GM12873 (cell line): ENCODE measurements around the gene ZNF654.

Experiments used
- TF ChIP-seq, protein P1 (sequence below): IDR thresholded peaks from 2 replicates; pipeline ENCODE4 v1.5.1; 2012; ENCODE audit warnings: low read depth, mild to moderate bottlenecking, moderate library complexity, low read length, control low read depth; ENCODE audit not compliant: insufficient read depth; ENCODE audit errors: missing control alignments

The ZNF654 gene

DNA sequence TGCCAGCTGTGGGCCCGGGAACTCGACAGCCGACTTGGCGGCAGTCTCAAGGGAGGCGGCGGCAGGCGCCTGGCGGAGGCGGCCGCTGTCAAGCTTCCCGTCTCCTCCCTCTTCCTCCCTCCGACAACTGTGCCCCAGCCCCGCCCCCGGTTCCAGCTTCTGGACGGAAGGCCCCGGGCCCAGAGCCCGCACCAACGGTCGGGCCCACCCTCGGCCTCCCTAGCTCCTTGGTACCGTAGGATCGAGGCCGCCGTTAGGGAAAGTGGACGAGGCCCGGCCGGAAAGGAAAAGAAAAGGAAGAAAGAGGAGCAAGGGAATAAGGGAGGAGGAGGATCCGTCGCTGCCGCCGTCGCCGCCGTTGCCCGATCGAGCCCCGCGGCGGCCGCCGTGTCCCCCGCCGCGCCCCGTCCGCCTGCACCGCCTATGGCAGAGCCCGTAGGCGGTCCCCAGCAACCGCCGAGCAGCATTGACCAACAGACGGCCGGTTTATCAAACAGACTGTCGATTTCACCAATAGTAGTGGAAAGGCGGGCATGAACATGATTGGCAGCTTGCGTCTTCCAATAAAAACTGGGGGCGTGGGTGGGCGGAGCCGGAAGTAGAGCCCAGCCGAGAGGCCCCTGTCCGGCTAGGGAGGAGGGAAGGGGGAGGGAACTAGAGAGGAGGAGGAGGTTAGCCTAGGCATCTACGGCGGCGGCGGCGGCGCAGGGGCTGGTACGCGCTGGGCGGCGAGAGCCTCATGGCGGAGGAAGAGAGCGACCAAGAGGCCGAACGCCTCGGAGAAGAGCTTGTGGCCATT lies at the start of gene ZNF654, which contains the start of gene CGGBP1:
ZNF654 (plus strand) TSS at position 675 of the 799 bp plus-strand sequence; CDS start at position 740, 65 bp downstream.
CGGBP1 (minus strand) TSS at position 425 of the 799 bp plus-strand sequence. CDS start 3,029 bp downstream, outside the sequence.
- TF ChIP-seq, protein P1, sequence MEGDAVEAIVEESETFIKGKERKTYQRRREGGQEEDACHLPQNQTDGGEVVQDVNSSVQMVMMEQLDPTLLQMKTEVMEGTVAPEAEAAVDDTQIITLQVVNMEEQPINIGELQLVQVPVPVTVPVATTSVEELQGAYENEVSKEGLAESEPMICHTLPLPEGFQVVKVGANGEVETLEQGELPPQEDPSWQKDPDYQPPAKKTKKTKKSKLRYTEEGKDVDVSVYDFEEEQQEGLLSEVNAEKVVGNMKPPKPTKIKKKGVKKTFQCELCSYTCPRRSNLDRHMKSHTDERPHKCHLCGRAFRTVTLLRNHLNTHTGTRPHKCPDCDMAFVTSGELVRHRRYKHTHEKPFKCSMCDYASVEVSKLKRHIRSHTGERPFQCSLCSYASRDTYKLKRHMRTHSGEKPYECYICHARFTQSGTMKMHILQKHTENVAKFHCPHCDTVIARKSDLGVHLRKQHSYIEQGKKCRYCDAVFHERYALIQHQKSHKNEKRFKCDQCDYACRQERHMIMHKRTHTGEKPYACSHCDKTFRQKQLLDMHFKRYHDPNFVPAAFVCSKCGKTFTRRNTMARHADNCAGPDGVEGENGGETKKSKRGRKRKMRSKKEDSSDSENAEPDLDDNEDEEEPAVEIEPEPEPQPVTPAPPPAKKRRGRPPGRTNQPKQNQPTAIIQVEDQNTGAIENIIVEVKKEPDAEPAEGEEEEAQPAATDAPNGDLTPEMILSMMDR = no peak

DNA sequence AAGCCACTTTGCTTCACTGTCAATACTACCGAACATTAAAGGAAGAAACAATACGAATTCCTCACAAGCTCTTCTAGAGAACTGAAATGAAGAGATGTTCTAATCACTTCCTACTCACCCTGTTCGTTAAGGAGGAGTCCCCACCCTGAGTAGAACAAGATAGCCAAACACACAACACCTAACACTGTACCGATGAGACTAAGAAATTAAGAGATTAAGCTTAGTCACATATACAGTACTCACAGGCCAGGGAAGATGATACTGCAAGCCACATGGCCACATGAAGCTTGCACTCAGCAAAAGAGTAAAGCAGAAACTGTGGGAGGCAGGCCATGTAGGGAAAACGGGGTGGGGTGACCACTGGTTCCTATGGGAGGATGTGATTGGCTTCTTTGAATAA lies 48.2 kb upstream of the ZNF654 start:
- TF ChIP-seq, protein P1 = no peak

DNA sequence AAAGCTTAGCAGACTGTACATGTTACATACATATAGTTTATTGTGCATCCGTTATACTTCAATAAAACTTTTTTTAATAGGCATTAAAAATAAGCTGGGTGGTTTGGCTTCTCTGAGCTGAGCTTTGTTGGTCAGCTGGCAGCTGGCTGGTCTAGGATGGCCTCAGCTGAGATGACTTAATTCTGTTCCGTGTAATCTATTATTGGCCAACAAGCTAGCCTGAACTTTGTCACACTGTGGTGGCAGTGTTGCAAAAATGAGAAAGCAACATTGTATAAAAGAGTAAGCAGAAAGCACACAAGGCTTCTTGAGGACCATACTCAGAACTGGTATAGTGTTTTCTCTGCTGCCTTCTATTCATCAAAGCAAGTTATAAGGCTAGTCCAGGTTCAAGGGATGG lies 45.5 kb upstream of the ZNF654 start:
- TF ChIP-seq, protein P1 = no peak

DNA sequence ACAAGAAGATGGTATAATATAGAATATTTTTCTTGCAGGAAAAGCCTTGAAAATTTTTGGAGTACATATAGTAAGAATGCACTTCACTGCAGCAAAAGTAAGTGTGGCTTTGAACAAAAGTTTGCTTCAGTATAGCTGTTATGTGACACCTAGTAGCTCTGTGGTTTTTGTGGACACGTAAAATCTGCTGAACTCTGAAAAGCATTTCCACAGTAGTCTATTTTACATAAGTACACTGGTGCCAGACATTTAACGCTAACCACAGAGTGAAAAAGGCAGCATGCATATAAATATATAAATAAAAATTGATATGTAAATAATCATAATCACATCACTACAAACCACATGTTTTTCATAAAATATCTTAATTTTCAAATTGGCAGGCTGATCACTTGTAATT lies 40.0 kb upstream of the ZNF654 start:
- TF ChIP-seq, protein P1 = no peak

DNA sequence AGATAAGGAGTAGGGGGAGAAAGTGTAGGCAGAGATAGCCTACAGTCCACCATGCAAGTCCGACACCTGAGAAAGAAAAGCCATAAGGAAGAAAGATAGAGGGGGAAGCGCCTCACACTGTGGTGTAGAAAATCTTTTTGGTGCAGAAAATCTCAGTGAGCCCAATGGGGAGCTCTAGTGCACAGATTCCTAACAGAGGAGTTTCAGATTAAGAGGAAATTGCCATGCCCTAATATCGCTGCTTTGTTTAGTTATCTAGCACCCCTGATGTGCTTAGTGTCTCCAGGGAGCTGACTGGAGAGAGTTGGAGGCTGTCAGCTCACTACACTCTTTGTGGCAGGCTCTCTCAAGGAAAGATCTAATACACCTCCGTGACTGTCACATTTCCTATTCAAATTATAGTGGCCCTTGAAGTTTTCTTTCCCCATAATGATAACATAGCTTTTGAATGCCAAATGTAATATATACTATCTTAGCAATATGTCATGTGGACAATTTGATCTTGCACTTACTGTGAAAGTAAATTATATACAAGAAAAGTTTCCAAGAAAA lies 34.0 kb upstream of the ZNF654 start:
- TF ChIP-seq, protein P1 = no peak

DNA sequence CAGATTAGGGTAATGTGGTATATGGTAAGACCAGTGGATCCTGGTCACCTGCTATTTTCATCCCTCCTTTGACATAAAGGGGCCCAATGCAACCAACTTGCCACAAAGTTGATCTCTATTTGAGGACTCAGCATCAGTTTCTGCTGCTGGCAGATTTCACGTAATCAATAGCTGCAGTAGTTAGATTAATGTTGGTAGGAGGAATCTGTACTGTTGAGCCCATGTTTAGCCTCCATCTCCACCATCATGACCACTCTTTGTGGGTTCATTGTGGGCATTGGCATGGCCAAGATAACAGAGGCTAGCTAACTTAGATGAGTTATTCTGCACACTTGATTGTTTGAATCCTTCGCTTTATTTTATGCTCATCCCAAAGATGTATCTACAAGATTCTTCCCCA lies 30.2 kb upstream of the ZNF654 start:
- TF ChIP-seq, protein P1 = no peak

DNA sequence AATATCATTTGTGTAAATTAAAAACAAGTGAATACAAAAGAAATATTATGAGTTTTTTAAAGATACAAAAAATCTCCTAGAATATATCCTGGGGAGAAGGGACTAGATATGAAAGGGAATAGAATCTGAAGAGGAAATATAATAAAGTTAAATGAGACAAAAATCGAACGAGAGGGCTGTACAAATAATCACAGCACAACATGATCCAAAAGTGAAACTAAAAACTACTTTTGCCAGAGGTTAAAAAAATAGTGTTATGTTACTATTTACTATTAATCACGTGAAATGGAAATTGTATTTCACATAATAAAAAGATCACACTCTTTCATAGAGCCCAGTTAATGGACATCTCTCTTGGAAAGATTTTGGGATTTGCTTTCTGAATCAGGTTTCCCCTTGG lies 28.8 kb upstream of the ZNF654 start:
- TF ChIP-seq, protein P1 = no peak
